K562 (cell line): ENCODE measurements around the gene ZFPM1. TPM values are rescaled to one million over a fixed set of nuclear protein-coding genes. Genes with fewer than 3 reads are reported as not detected.
A peak's percentile ranks its signal among the peaks of the same experiment; 100 is the strongest.

Experiments used
- AFF1 ChIP-seq, 2 experiments: fragments of 450-650 bp; IDR thresholded peaks; 2 replicates each; pipeline ENCODE4 v1.6.1; 2018; ENCODE audit warnings: mild to moderate bottlenecking in 2 of 2, low read depth in 1 of 2; ENCODE audit not compliant: partially characterized antibody in 2 of 2
- CBX1 ChIP-seq: sonication (generic); IDR thresholded peaks from 2 replicates; pipeline ENCODE4 v1.6.1; 2016; ENCODE audit warnings: antibody characterized with exemption, low read depth, mild to moderate bottlenecking
- CHCHD3 ChIP-seq: fragments of 250-450 bp; sonication (Bioruptor Pico); IDR thresholded peaks from 2 replicates; pipeline ENCODE4 v2.1.2; 2022; ENCODE audit warnings: mild to moderate bottlenecking
- CUX1 ChIP-seq: fragments of 200-800 bp; sonication (Bioruptor generic); IDR thresholded peaks from 2 replicates; pipeline ENCODE4 v1.6.1; 2016; ENCODE audit warnings: missing genetic modification characterization, missing compliant biosample characterization
- KDM4B ChIP-seq, 2 experiments: fragments of 450-650 bp in 1 of 2; sonication (generic) in 1 of 2; IDR thresholded peaks; 2 replicates each; pipeline ENCODE4 v1.6.1; 2016 to 2017; ENCODE audit warnings: borderline replicate concordance in 2 of 2, antibody characterized with exemption in 1 of 2, low read depth in 1 of 2, mild to moderate bottlenecking in 1 of 2
- MAFG ChIP-seq: fragments of 450-650 bp; conservative IDR thresholded peaks from 2 replicates; pipeline ENCODE4 v1.6.1; 2016; ENCODE audit warnings: missing genetic modification characterization, missing compliant biosample characterization
- MTA3 ChIP-seq: fragments of 450-650 bp; formaldehyde crosslinking; IDR thresholded peaks from 2 replicates; pipeline ENCODE4 v1.6.1; 2017; ENCODE audit warnings: mild to moderate bottlenecking, borderline replicate concordance
- PHB2 ChIP-seq: fragments of 450-650 bp; IDR thresholded peaks from 2 replicates; pipeline ENCODE4 v1.6.1; 2017; ENCODE audit warnings: low read depth
- RFX7 ChIP-seq: fragments of 250-450 bp; sonication (Bioruptor Pico); IDR thresholded peaks from 2 replicates; pipeline ENCODE4 v1.5.1; 2021; ENCODE audit warnings: mild to moderate bottlenecking
- ZBTB7A ChIP-seq: IDR thresholded peaks from 2 replicates; pipeline ENCODE4 v1.6.1; 2011; ENCODE audit warnings: low read depth, mild to moderate bottlenecking, low read length, moderate library complexity, borderline replicate concordance; ENCODE audit not compliant: control insufficient read depth
- ZFP1 ChIP-seq: fragments of 450-650 bp; formaldehyde crosslinking; IDR thresholded peaks from 2 replicates; pipeline ENCODE4 v1.4.0; 2020; ENCODE audit warnings: mild to moderate bottlenecking, mixed read lengths
- ZNF140 ChIP-seq: fragments of 250-450 bp; sonication (Bioruptor Pico); IDR thresholded peaks from 2 replicates; pipeline ENCODE4 v1.8.0; 2021; ENCODE audit warnings: moderate library complexity, mild to moderate bottlenecking, inconsistent platforms
- ZNF197 ChIP-seq: fragments of 200-800 bp; sonication (Bioruptor generic); IDR thresholded peaks from 2 replicates; pipeline ENCODE4 v1.6.1; 2016; ENCODE audit warnings: low read depth, missing genetic modification characterization, missing compliant biosample characterization
- ZNF263 ChIP-seq: sonication (generic); formaldehyde crosslinking; IDR thresholded peaks from 2 replicates; pipeline ENCODE4 v1.8.0; 2022; ENCODE audit warnings: mild to moderate bottlenecking, missing genetic modification reagents, borderline replicate concordance
- polyA plus RNA-seq, 8 experiments: library from polyadenylated mRNA; depleted of rRNA in 4 of 8; stranded (reverse) in 5 of 8; unstranded in 3 of 8; fragments of >200 nt; fragmentation: Nextera tagmentation in 2 of 8; fragmentation: Illumina TruSeq in 1 of 8; extraction: Ambion mirVana in 2 of 8; extraction: Trizol in 1 of 8; gene quantifications; 2 replicates each; pipeline versions ENCODE4 v1.2.1 to v1.2.3, GENCODE V29; 2011 to 2014; ENCODE audit warnings: inconsistent platforms in 1 of 8, missing spikeins in 1 of 8
- total RNA-seq, 7 experiments: library from RNA; depleted of rRNA in 6 of 7; stranded (reverse); fragments of >200 nt in 6 of 7; fragmentation: Illumina TruSeq in 2 of 7; extraction: Trizol in 2 of 7; gene quantifications; 2 replicates each; pipeline versions ENCODE4 v1.2.1 to v1.2.3, GENCODE V29; 2011 to 2021; ENCODE audit warnings: low replicate concordance in 1 of 7
- TF ChIP-seq, protein P1 (sequence below), 2 experiments: IDR thresholded peaks; 2 replicates each; pipeline ENCODE4 v1.6.1; 2012; ENCODE audit warnings: improper control_type of control experiment in 2 of 2, low read depth in 2 of 2, low read length in 2 of 2, borderline replicate concordance in 1 of 2

The ZFPM1 gene
- total and polyA plus RNA-seq, 9 of the 15 experiments (the other 6 are each of a cell fraction or from before 2014, with no cell fraction given): 0.03 to 35.9 (median 1.4) TPM

DNA sequence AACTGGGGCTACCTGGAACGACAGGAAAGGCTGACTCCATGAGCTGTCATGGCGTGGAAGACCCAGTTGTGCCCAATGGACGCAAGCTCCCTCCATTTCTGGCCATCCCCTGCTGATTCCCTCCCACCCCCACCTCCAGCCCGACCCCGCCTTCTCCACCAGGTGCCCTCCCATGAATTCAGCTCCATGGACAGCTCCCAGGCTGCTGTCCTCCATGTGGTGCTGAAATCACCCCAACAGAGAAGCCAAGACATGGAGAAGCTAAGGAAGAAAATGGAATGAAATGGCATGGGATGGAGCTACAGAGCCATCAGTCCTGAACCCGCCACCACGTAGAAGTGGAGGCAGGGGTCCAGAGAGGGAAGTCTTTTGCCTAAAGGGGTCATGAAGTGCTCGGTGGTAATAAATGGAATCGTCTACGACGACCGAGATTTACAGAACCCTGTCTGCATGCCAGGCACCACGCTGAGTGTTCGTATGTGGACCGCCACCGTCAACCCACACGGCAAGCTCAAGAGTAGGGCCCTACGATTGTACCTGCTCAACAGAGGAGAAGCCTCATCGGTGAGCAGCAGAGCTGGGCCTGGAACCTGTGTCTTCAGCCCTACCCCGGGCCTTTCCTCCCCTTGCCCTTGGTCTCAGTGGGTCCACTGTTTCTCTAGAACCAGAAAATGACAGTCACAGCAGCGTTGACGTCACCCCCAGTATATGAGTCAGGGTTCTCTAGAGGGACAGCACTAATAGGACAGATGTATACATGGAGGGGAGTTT is 107.8 kb downstream of the ZFPM1 start (continued):
- TF ChIP-seq CUX1 (CRISPR knock-in tag): 0 out of 2 replicates have a peak, but pooled peaks have one; percentile 49
- no peak for TF ChIP-seq MAFG (tag)
- TF ChIP-seq ZBTB7A: peak; percentile 30; the same call in 1 of the 2 replicates
- no peak for TF ChIP-seq ZFP1 (CRISPR knock-in tag)
- peak; percentile 96 for TF ChIP-seq ZNF197 (CRISPR knock-in tag)
- TF ChIP-seq PHB2: no peak
- no peak for TF ChIP-seq ZNF140
- no peak for TF ChIP-seq CBX1
- no peak for TF ChIP-seq CHCHD3 (CRISPR knock-in tag)
- TF ChIP-seq RFX7: no peak
- peak in 1 of 2 experiments; percentile 40; a peak in 1 of 4 replicates for TF ChIP-seq KDM4B (IDR thresholded peaks at IDR 0.05; ENCODE audit: borderline replicate concordance in 2 of 2, low read depth in 1 of 2)
- TF ChIP-seq MTA3: no peak
- TF ChIP-seq, protein P1, sequence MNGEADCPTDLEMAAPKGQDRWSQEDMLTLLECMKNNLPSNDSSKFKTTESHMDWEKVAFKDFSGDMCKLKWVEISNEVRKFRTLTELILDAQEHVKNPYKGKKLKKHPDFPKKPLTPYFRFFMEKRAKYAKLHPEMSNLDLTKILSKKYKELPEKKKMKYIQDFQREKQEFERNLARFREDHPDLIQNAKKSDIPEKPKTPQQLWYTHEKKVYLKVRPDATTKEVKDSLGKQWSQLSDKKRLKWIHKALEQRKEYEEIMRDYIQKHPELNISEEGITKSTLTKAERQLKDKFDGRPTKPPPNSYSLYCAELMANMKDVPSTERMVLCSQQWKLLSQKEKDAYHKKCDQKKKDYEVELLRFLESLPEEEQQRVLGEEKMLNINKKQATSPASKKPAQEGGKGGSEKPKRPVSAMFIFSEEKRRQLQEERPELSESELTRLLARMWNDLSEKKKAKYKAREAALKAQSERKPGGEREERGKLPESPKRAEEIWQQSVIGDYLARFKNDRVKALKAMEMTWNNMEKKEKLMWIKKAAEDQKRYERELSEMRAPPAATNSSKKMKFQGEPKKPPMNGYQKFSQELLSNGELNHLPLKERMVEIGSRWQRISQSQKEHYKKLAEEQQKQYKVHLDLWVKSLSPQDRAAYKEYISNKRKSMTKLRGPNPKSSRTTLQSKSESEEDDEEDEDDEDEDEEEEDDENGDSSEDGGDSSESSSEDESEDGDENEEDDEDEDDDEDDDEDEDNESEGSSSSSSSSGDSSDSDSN (IDR thresholded peaks at IDR 0.05; ENCODE audit: borderline replicate concordance in 1 of 2, low read depth in 2 of 2, low read length in 2 of 2): no peak
- TF ChIP-seq ZNF263 (CRISPR knock-in tag): peak; percentile 91
- TF ChIP-seq AFF1 (IDR thresholded peaks at IDR 0.05; ENCODE audit: low read depth in 1 of 2, partially characterized antibody in 2 of 2): peak in 1 of 2 experiments; percentile 100
